GM21367 (cell line): ENCODE data around the gene TNIP2.
"Not testable (repeated sequence)": the region's sequence is repeated elsewhere in the genome, so short reads cannot be mapped to it uniquely, and the experiment has no call there.

Experiments
- ATAC-seq: cut with Tn5 transposase; IDR thresholded peaks from one replicate; pipeline ENCODE4 v1.9.1; 2021; ENCODE audit not compliant: unreplicated experiment

Gene TNIP2

GRCh38 chr4:2745516-2745915 lies 10.6 kb downstream of the TNIP2 start:
- ATAC-seq, result no peak

- no peak for ATAC-seq
These were observed 11.4 kb downstream of the TNIP2 start for GRCh38 chr4:2744576-2745270.

- ATAC-seq, result no peak
These were observed 12.4 kb downstream of the TNIP2 start for GRCh38 chr4:2743518-2744445.

GRCh38 chr4:2742823-2743517 lies 13.2 kb downstream of the TNIP2 start:
- ATAC-seq, result no peak

- no peak for ATAC-seq
These were observed 13.9 kb downstream of the TNIP2 start for GRCh38 chr4:2742081-2742822.

- ATAC-seq, result no peak
These were observed 14.5 kb downstream of the TNIP2 start for GRCh38 chr4:2741626-2742025.

GRCh38 chr4:2738296-2738695 lies 17.8 kb downstream of the TNIP2 start:
- not testable (repeated sequence) for ATAC-seq

GRCh38 chr4:2735869-2736268 lies 20.3 kb downstream of the TNIP2 start:
- ATAC-seq, result no peak

GRCh38 chr4:2734612-2735011 lies 21.5 kb downstream of the TNIP2 start:
- no peak for ATAC-seq

- ATAC-seq, result no peak
These were observed 22.1 kb downstream of the TNIP2 start for GRCh38 chr4:2733844-2734574.

GRCh38 chr4:2733001-2733843 lies 22.9 kb downstream of the TNIP2 start:
- ATAC-seq, result no peak

GRCh38 chr4:2732526-2732925 lies 23.6 kb downstream of the TNIP2 start:
- ATAC-seq, result no peak

- ATAC-seq, result no peak
These were observed 24.2 kb downstream of the TNIP2 start for GRCh38 chr4:2731907-2732317.

GRCh38 chr4:2729533-2729875 lies 26.6 kb downstream of the TNIP2 start:
- ATAC-seq, result no peak

GRCh38 chr4:2728806-2729532 lies 27.2 kb downstream of the TNIP2 start:
- no peak for ATAC-seq

- no peak for ATAC-seq
These were observed 27.9 kb downstream of the TNIP2 start for GRCh38 chr4:2728221-2728620.

GRCh38 chr4:2726881-2727280 lies 29.3 kb downstream of the TNIP2 start:
- not testable (repeated sequence) for ATAC-seq

- ATAC-seq, result no peak
These were observed 30.8 kb downstream of the TNIP2 start for GRCh38 chr4:2725380-2725779.

GRCh38 chr4:2723751-2724150 lies 32.4 kb downstream of the TNIP2 start:
- no peak for ATAC-seq
